K562 (cell line): ENCODE data around the gene AKAP10. TPM values are rescaled to one million over a fixed set of nuclear protein-coding genes. Genes with fewer than 3 reads are reported as not detected.

ENCODE experiments used
- BDP1 ChIP-seq: IDR thresholded peaks from 3 replicates; pipeline ENCODE4 v1.6.1; 2011; ENCODE audit not compliant: insufficient read length, insufficient read depth
- CBFA2T2 ChIP-seq: fragments of 450-650 bp; conservative IDR thresholded peaks from 2 replicates; pipeline ENCODE4 v1.6.1; 2017; ENCODE audit warnings: mild to moderate bottlenecking
- DMBX1 ChIP-seq: fragments of 250-450 bp; sonication (Bioruptor Pico); IDR thresholded peaks from 2 replicates; pipeline ENCODE4 v1.8.0; 2022; ENCODE audit warnings: inconsistent platforms, mild to moderate bottlenecking, moderate library complexity, borderline replicate concordance
- EGR1 ChIP-seq: fragments of 450-650 bp; conservative IDR thresholded peaks from 2 replicates; pipeline ENCODE4 v1.6.1; 2017; ENCODE audit warnings: mild to moderate bottlenecking
- EP400 ChIP-seq: fragments of 450-650 bp; IDR thresholded peaks from 2 replicates; pipeline ENCODE4 v1.6.1; 2017; ENCODE audit warnings: antibody characterized with exemption, mild to moderate bottlenecking, moderate library complexity
- FOXJ2 ChIP-seq: fragments of 200-800 bp; sonication (Bioruptor generic); IDR thresholded peaks from 2 replicates; pipeline ENCODE4 v1.6.1; 2016; ENCODE audit warnings: missing genetic modification characterization, missing compliant biosample characterization
- GATA2 ChIP-seq: sonication (generic); formaldehyde crosslinking; IDR thresholded peaks from 2 replicates; pipeline ENCODE4 v1.4.0; 2020; ENCODE audit warnings: mild to moderate bottlenecking, missing genetic modification reagents
- KDM2B ChIP-seq: fragments of 250-450 bp; sonication (Bioruptor Pico); IDR thresholded peaks from 2 replicates; pipeline ENCODE4 v1.8.0; 2021; ENCODE audit warnings: mild to moderate bottlenecking, moderate library complexity
- KHSRP ChIP-seq: fragments of 450-650 bp; IDR thresholded peaks from 2 replicates; pipeline ENCODE4 v1.6.1; 2017
- LCOR ChIP-seq: sonication (generic); formaldehyde crosslinking; IDR thresholded peaks from 2 replicates; pipeline ENCODE4 v1.8.0; 2022; ENCODE audit warnings: mild to moderate bottlenecking, missing genetic modification reagents
- MYC ChIP-seq, 2 experiments: fragments of 250-450 bp in 1 of 2; sonication (Bioruptor Pico) in 1 of 2; IDR thresholded peaks; 2 replicates each; pipeline versions ENCODE4 v1.5.1 to v1.6.1; 2012 to 2021; ENCODE audit warnings: low read depth in 2 of 2, borderline replicate concordance in 1 of 2, improper control_type of control experiment in 1 of 2, low read length in 1 of 2, mild to moderate bottlenecking in 1 of 2, moderate library complexity in 1 of 2
- NCOA1 ChIP-seq: fragments of 450-650 bp; IDR thresholded peaks from 2 replicates; pipeline ENCODE4 v1.6.1; 2016; ENCODE audit warnings: low read depth
- NELFE ChIP-seq: IDR thresholded peaks from 2 replicates; pipeline ENCODE4 v1.6.1; 2011; ENCODE audit warnings: mild to moderate bottlenecking; ENCODE audit not compliant: insufficient read depth, insufficient read length
- NFIC ChIP-seq: fragments of 450-650 bp; IDR thresholded peaks from 2 replicates; pipeline ENCODE4 v1.6.1; 2017; ENCODE audit warnings: mild to moderate bottlenecking, inconsistent platforms
- NFRKB ChIP-seq: fragments of 450-650 bp; IDR thresholded peaks from 2 replicates; pipeline ENCODE4 v1.6.1; 2016; ENCODE audit warnings: low read depth
- PCBP1 ChIP-seq: fragments of 200-400 bp; formaldehyde crosslinking; IDR thresholded peaks from 2 replicates; pipeline ENCODE4 v1.6.1; 2018; ENCODE audit warnings: mild to moderate bottlenecking, low read depth, low read length; ENCODE audit not compliant: poor library complexity, severe bottlenecking
- PTRF ChIP-seq: fragments of 450-650 bp; IDR thresholded peaks from 2 replicates; pipeline ENCODE4 v1.6.1; 2016; ENCODE audit warnings: mild to moderate bottlenecking, missing genetic modification characterization, missing compliant biosample characterization
- RCOR1 ChIP-seq, 2 experiments: IDR thresholded peaks; 2 replicates each; pipeline ENCODE4 v1.6.1; 2012; ENCODE audit warnings: low read depth in 2 of 2, low read length in 2 of 2, borderline replicate concordance in 1 of 2, improper control_type of control experiment in 1 of 2
- SIRT6 ChIP-seq: IDR thresholded peaks from one replicate; pipeline ENCODE4 v1.6.1; 2012; ENCODE audit warnings: low read depth, mild to moderate bottlenecking, control low read depth, inconsistent platforms, low read length, moderate library complexity
- SOX6 ChIP-seq: fragments of 450-650 bp; IDR thresholded peaks from 2 replicates; pipeline ENCODE4 v1.6.1; 2014; ENCODE audit warnings: mild to moderate bottlenecking
- TCF3 ChIP-seq: sonication (generic); formaldehyde crosslinking; IDR thresholded peaks from 2 replicates; pipeline ENCODE4 v1.4.0; 2020; ENCODE audit warnings: mild to moderate bottlenecking, missing genetic modification reagents
- TGIF2 ChIP-seq: sonication (generic); formaldehyde crosslinking; IDR thresholded peaks from 2 replicates; pipeline ENCODE4 v1.8.1; 2022; ENCODE audit warnings: mild to moderate bottlenecking, missing genetic modification reagents, moderate library complexity
- ZNF274 ChIP-seq: IDR thresholded peaks from 2 replicates; pipeline ENCODE4 v1.6.1; 2011; ENCODE audit warnings: low read depth, mild to moderate bottlenecking, low read length, moderate library complexity, borderline replicate concordance
- polyA plus RNA-seq, 8 experiments: library from polyadenylated mRNA; depleted of rRNA in 4 of 8; stranded (reverse) in 5 of 8; unstranded in 3 of 8; fragments of >200 nt; fragmentation: Nextera tagmentation in 2 of 8; fragmentation: Illumina TruSeq in 1 of 8; extraction: Ambion mirVana in 2 of 8; extraction: Trizol in 1 of 8; gene quantifications; 2 replicates each; pipeline versions ENCODE4 v1.2.1 to v1.2.3, GENCODE V29; 2011 to 2014; ENCODE audit warnings: inconsistent platforms in 1 of 8, missing spikeins in 1 of 8
- total RNA-seq, 7 experiments: library from RNA; depleted of rRNA in 6 of 7; stranded (reverse); fragments of >200 nt in 6 of 7; fragmentation: Illumina TruSeq in 2 of 7; extraction: Trizol in 2 of 7; gene quantifications; 2 replicates each; pipeline versions ENCODE4 v1.2.1 to v1.2.3, GENCODE V29; 2011 to 2021; ENCODE audit warnings: low replicate concordance in 1 of 7
- TF ChIP-seq, protein P1 (sequence below): fragments of 250-450 bp; sonication (Bioruptor Pico); IDR thresholded peaks from 2 replicates; pipeline ENCODE4 v1.5.0; 2021
- TF ChIP-seq, protein P2 (sequence below): fragments of 450-650 bp; formaldehyde crosslinking; IDR thresholded peaks from 2 replicates; pipeline ENCODE4 v1.4.0; 2020; ENCODE audit warnings: mild to moderate bottlenecking, moderate library complexity
- TF ChIP-seq, protein P3 (sequence below), 2 experiments: fragments of 450-650 bp; conservative IDR thresholded peaks; 2 replicates each; pipeline ENCODE4 v1.6.1; 2017; ENCODE audit warnings: mild to moderate bottlenecking in 2 of 2, moderate library complexity in 2 of 2

AKAP10 gene
- total and polyA plus RNA-seq, 9 of the 15 experiments (the other 6 are each of a cell fraction or from before 2014, with no cell fraction given), result 4.0 to 20.3 (median 8.2) TPM

DNA sequence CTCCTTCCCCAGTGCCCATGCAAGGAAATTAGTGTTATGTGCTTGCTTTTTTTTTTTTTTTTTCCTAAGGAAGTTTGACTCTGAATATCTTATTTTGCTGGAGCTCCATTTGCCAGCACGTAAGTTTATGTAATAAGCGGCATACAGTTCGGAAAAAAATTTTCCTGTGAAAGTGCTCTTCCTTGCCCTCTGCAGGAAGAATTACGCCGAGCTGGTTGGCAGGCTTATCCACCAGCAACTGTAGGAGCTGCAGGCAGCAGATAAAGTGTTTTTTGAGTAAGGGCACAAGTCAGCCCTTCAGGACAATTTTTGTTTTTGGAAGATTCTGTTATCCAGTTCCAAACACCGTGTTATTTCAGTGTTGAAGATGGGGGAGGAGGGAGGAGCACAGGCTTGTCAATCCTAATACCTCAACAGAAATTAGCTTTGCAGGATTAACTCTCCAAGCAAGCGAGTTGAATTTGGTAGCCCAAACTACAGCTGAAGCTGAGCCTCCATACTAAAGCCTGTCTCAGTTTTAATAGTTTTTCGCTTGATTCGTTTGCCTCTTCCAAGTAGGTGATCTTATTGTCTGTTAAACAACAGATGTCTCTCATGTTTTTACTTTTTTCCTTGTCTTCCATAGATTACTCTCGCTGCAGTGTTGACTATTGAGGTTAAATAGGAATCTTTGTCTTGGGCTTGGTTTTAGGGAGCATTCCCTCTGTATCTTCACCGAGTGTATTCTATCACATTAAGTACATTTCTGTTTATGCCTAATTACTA, 32.7 kb upstream of the AKAP10 start (continued):
- TF ChIP-seq DMBX1 (CRISPR knock-in tag), result peak; percentile 59; the same call in 1 of the 2 replicates
- TF ChIP-seq CBFA2T2, result peak; percentile 96
- no peak for TF ChIP-seq PCBP1
- TF ChIP-seq FOXJ2 (tag), result no peak
- peak; percentile 42; the same call in 1 of the 2 replicates for TF ChIP-seq ZNF274
- peak; percentile 64; the same call in 1 of the 2 replicates for TF ChIP-seq SOX6
- TF ChIP-seq, protein P1, sequence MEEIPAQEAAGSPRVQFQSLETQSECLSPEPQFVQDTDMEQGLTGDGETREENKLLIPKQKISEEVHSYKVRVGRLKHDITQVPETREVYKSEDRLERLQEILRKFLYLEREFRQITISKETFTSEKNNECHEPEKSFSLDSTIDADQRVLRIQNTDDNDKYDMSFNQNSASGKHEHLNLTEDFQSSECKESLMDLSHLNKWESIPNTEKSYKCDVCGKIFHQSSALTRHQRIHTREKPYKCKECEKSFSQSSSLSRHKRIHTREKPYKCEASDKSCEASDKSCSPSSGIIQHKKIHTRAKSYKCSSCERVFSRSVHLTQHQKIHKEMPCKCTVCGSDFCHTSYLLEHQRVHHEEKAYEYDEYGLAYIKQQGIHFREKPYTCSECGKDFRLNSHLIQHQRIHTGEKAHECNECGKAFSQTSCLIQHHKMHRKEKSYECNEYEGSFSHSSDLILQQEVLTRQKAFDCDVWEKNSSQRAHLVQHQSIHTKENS, result no peak
- TF ChIP-seq, protein P2, sequence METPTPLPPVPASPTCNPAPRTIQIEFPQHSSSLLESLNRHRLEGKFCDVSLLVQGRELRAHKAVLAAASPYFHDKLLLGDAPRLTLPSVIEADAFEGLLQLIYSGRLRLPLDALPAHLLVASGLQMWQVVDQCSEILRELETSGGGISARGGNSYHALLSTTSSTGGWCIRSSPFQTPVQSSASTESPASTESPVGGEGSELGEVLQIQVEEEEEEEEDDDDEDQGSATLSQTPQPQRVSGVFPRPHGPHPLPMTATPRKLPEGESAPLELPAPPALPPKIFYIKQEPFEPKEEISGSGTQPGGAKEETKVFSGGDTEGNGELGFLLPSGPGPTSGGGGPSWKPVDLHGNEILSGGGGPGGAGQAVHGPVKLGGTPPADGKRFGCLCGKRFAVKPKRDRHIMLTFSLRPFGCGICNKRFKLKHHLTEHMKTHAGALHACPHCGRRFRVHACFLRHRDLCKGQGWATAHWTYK (CRISPR knock-in tag), result 0 out of 2 replicates have a peak, but pooled peaks have one; percentile 53
- 0 out of 2 replicates have a peak, but pooled peaks have one; percentile 39 for TF ChIP-seq KHSRP
- no peak for TF ChIP-seq SIRT6
- TF ChIP-seq NCOA1, result peak; percentile 51; the same call in 1 of the 2 replicates
- no peak for TF ChIP-seq NELFE
- no peak for TF ChIP-seq EGR1
- TF ChIP-seq NFRKB, result 0 out of 2 replicates have a peak, but pooled peaks have one; percentile 31
- TF ChIP-seq KDM2B (CRISPR knock-in tag), result no peak
- TF ChIP-seq TGIF2 (CRISPR knock-in tag), result no peak
- TF ChIP-seq RCOR1 (IDR thresholded peaks at IDR 0.05; ENCODE audit: borderline replicate concordance in 1 of 2, low read depth in 2 of 2, low read length in 2 of 2), result peak in 1 of 2 experiments; percentile 63; a peak in 2 of 4 replicates
- peak; percentile 87 for TF ChIP-seq NFIC
- TF ChIP-seq BDP1, result no peak
- no peak for TF ChIP-seq PTRF
- peak; percentile 74 for TF ChIP-seq GATA2 (CRISPR knock-in tag)
- peak; percentile 93 for TF ChIP-seq TCF3 (CRISPR knock-in tag)
- TF ChIP-seq, protein P3, sequence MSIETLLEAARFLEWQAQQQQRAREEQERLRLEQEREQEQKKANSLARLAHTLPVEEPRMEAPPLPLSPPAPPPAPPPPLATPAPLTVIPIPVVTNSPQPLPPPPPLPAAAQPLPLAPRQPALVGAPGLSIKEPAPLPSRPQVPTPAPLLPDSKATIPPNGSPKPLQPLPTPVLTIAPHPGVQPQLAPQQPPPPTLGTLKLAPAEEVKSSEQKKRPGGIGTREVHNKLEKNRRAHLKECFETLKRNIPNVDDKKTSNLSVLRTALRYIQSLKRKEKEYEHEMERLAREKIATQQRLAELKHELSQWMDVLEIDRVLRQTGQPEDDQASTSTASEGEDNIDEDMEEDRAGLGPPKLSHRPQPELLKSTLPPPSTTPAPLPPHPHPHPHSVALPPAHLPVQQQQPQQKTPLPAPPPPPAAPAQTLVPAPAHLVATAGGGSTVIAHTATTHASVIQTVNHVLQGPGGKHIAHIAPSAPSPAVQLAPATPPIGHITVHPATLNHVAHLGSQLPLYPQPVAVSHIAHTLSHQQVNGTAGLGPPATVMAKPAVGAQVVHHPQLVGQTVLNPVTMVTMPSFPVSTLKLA (conservative IDR thresholded peaks at IDR 0.05), result peak; percentile 12 to 38; a peak in 1 of 4 replicates
- peak; percentile 79 for TF ChIP-seq LCOR (CRISPR knock-in tag)
- TF ChIP-seq EP400, result peak; percentile 16; the same call in 1 of the 2 replicates
- TF ChIP-seq MYC (IDR thresholded peaks at IDR 0.05; ENCODE audit: low read depth, low read length), result no peak
- TF ChIP-seq MYC (CRISPR knock-in tag; IDR thresholded peaks at IDR 0.05; ENCODE audit: borderline replicate concordance, low read depth), result no peak
